Duodenal mucosa (tissue), 2 donors: ENCODE measurements around the gene LINC00305.

Experiments
- H3K27ac ChIP-seq: one replicate; pipeline ENCODE4 v1.7.0; 2013; ENCODE audit warnings: low read depth, low read length
- H3K27me3 ChIP-seq, 2 donors: one replicate each; pipeline ENCODE4 v1.7.0; 2013; ENCODE audit warnings: low read length in 2 of 2, control low read depth in 1 of 2; ENCODE audit not compliant: insufficient read depth in 2 of 2, control insufficient read depth in 1 of 2
- H3K36me3 ChIP-seq, 2 donors: one replicate each; pipeline ENCODE4 v1.7.0; 2013; ENCODE audit warnings: low read length in 2 of 2, control low read depth in 1 of 2; ENCODE audit not compliant: insufficient read depth in 2 of 2, control insufficient read depth in 1 of 2
- H3K4me1 ChIP-seq, 2 donors: one replicate each; pipeline ENCODE4 v1.7.0; 2013; ENCODE audit warnings: low read length in 2 of 2, control low read depth in 1 of 2; ENCODE audit not compliant: insufficient read depth in 2 of 2, control insufficient read depth in 1 of 2
- H3K4me3 ChIP-seq, 2 donors: one replicate each; pipeline ENCODE4 v1.7.0; 2013; ENCODE audit warnings: low read length in 2 of 2, low read depth in 1 of 2
- H3K9ac ChIP-seq, 2 donors: one replicate each; pipeline ENCODE4 v1.7.0; 2013; ENCODE audit warnings: low read length in 2 of 2, low read depth in 1 of 2
- H3K9me3 ChIP-seq, 2 donors: one replicate each; pipeline ENCODE4 v1.7.0; 2013; ENCODE audit warnings: low read length in 2 of 2, control low read depth in 1 of 2; ENCODE audit not compliant: control insufficient read depth in 1 of 2

The LINC00305 gene

GRCh38 chr18:64118406-64118805, 30.5 kb downstream of the LINC00305 start:
- Histone ChIP-seq H3K36me3 (no peaks in the 10 kb centered on the region), H3K27me3 (no peaks in the 10 kb centered on the region), H3K4me1 (no peaks in the 10 kb centered on the region), H3K9me3 (no peaks in the 10 kb centered on the region), H3K4me3 (no peak overlapping the region), H3K27ac (no peak overlapping the region), H3K9ac (no peak overlapping the region)

- Histone ChIP-seq H3K36me3 (no peaks in the 10 kb centered on the region), H3K9ac (no peak overlapping the region), H3K27me3 (no peaks in the 10 kb centered on the region), H3K4me3 (no peak overlapping the region), H3K9me3 (no peaks in the 10 kb centered on the region), H3K27ac (no peak overlapping the region), H3K4me1 (no peaks in the 10 kb centered on the region)
Observed at GRCh38 chr18:64116571-64117175, 32.2 kb downstream of the LINC00305 start.

GRCh38 chr18:64115881-64116280, 33.0 kb downstream of the LINC00305 start:
- H3K36me3 ChIP-seq: no peaks in the 10 kb centered on the region
- no peak overlapping the region for H3K27ac ChIP-seq
- no peak overlapping the region for H3K4me3 ChIP-seq
- no peaks in the 10 kb centered on the region for H3K4me1 ChIP-seq
- H3K9me3 ChIP-seq: no peaks in the 10 kb centered on the region
- no peaks in the 10 kb centered on the region for H3K27me3 ChIP-seq
- no peak overlapping the region for H3K9ac ChIP-seq

- Histone ChIP-seq H3K4me1 (no peaks in the 10 kb centered on the region), H3K36me3 (no peaks in the 10 kb centered on the region), H3K9ac (no peak overlapping the region), H3K4me3 (no peak overlapping the region), H3K27me3 (no peaks in the 10 kb centered on the region), H3K9me3 (no peaks in the 10 kb centered on the region), H3K27ac (no peak overlapping the region)
Observed at GRCh38 chr18:64111950-64112349, 36.9 kb downstream of the LINC00305 start.

GRCh38 chr18:64110692-64111480, 38.0 kb downstream of the LINC00305 start:
- Histone ChIP-seq H3K4me3 (no peak overlapping the region), H3K27ac (no peak overlapping the region), H3K9ac (no peak overlapping the region), H3K27me3 (no peaks in the 10 kb centered on the region), H3K36me3 (no peaks in the 10 kb centered on the region), H3K9me3 (no peaks in the 10 kb centered on the region), H3K4me1 (no peaks in the 10 kb centered on the region)

- H3K27ac ChIP-seq: no peak overlapping the region
- H3K36me3 ChIP-seq: no peaks in the 10 kb centered on the region
- H3K4me1 ChIP-seq: no peaks in the 10 kb centered on the region
- H3K27me3 ChIP-seq: no peaks in the 10 kb centered on the region
- no peak overlapping the region for H3K4me3 ChIP-seq
- no peaks in the 10 kb centered on the region for H3K9me3 ChIP-seq
- H3K9ac ChIP-seq: no peak overlapping the region
Observed at GRCh38 chr18:64103986-64104385, 44.9 kb downstream of the LINC00305 start.

GRCh38 chr18:64100116-64100922, 48.6 kb downstream of the LINC00305 start:
- Histone ChIP-seq H3K4me1 (no peaks in the 10 kb centered on the region), H3K9ac (no peak overlapping the region), H3K4me3 (no peak overlapping the region), H3K9me3 (no peaks in the 10 kb centered on the region), H3K36me3 (no peaks in the 10 kb centered on the region), H3K27ac (no peak overlapping the region), H3K27me3 (no peaks in the 10 kb centered on the region)

- no peak overlapping the region for H3K27ac ChIP-seq
- no peaks in the 10 kb centered on the region for H3K4me1 ChIP-seq
- H3K9ac ChIP-seq: no peak overlapping the region
- H3K4me3 ChIP-seq: no peak overlapping the region
- no peaks in the 10 kb centered on the region for H3K9me3 ChIP-seq
- H3K27me3 ChIP-seq: no peaks in the 10 kb centered on the region
- H3K36me3 ChIP-seq: no peaks in the 10 kb centered on the region
Observed at GRCh38 chr18:64099244-64099643, 49.6 kb downstream of the LINC00305 start.

- Histone ChIP-seq H3K36me3 (no peaks in the 10 kb centered on the region), H3K4me3 (no peak overlapping the region), H3K9me3 (no peaks in the 10 kb centered on the region), H3K27ac (no peak overlapping the region), H3K4me1 (no peaks in the 10 kb centered on the region), H3K9ac (no peak overlapping the region), H3K27me3 (no peaks in the 10 kb centered on the region)
Observed at GRCh38 chr18:64097497-64097896, 51.4 kb downstream of the LINC00305 start.

- H3K27me3 ChIP-seq: no peaks in the 10 kb centered on the region
- H3K27ac ChIP-seq: no peak overlapping the region
- H3K9ac ChIP-seq: no peak overlapping the region
- H3K4me3 ChIP-seq: no peak overlapping the region
- no peaks in the 10 kb centered on the region for H3K36me3 ChIP-seq
- no peaks in the 10 kb centered on the region for H3K4me1 ChIP-seq
- H3K9me3 ChIP-seq: no peaks in the 10 kb centered on the region
Observed at GRCh38 chr18:64095056-64095455, 53.8 kb downstream of the LINC00305 start.
